Activated T-helper 9 cell treated with anti-CD3 and anti-CD28 coated beads, Interleukin-2, amount 50 U/mL, for 16 hours (primary cell): ENCODE results near the gene SCUBE1.
A peak's percentile ranks its signal among the peaks of the same experiment; 100 is the strongest.

ENCODE experiments used
- DNase-seq: peaks from one replicate; pipeline ENCODE4 v3.0.0-alpha.2; 2020; ENCODE audit warnings: low read depth

Gene SCUBE1

GRCh38 chr22:43198936-43199335 is 144.2 kb downstream of the SCUBE1 start:
- no peak for DNase-seq

GRCh38 chr22:43198126-43198525 is 145.0 kb downstream of the SCUBE1 start:
- DNase-seq = no peak

- no peak for DNase-seq
Observed at GRCh38 chr22:43197271-43197941, 145.8 kb downstream of the SCUBE1 start.

GRCh38 chr22:43191831-43192230 is 151.3 kb downstream of the SCUBE1 start:
- DNase-seq = no peak

GRCh38 chr22:43188829-43189545 is 154.2 kb downstream of the SCUBE1 start:
- no peak for DNase-seq

GRCh38 chr22:43187171-43188099 is 155.7 kb downstream of the SCUBE1 start:
- DNase-seq = peak; percentile 97

GRCh38 chr22:43186272-43187170 is 156.7 kb downstream of the SCUBE1 start, which contains the start of gene TTLL12:
Gene TTLL12, minus strand, starts transcription at chr22:43187134. Its CDS starts 65 bp downstream, at chr22:43187069.
- DNase-seq = peak; percentile 58

- DNase-seq = no peak
Observed at GRCh38 chr22:43185860-43186261, 157.3 kb downstream of the SCUBE1 start.

GRCh38 chr22:43183496-43184277 is 159.5 kb downstream of the SCUBE1 start:
- no peak for DNase-seq

- no peak for DNase-seq
Observed at GRCh38 chr22:43182726-43183125, 160.4 kb downstream of the SCUBE1 start.

GRCh38 chr22:43182118-43182517 is 161.1 kb downstream of the SCUBE1 start:
- DNase-seq = no peak

GRCh38 chr22:43181321-43182076 is 161.7 kb downstream of the SCUBE1 start:
- no peak for DNase-seq

- no peak for DNase-seq
Observed at GRCh38 chr22:43180670-43181069, 162.5 kb downstream of the SCUBE1 start.

GRCh38 chr22:43179911-43180195 is 163.3 kb downstream of the SCUBE1 start:
- no peak for DNase-seq

GRCh38 chr22:43179146-43179910 is 163.8 kb downstream of the SCUBE1 start:
- no peak for DNase-seq

GRCh38 chr22:43177479-43177878 is 165.7 kb downstream of the SCUBE1 start:
- no peak for DNase-seq

- DNase-seq = no peak
Observed at GRCh38 chr22:43176090-43176489, 167.1 kb downstream of the SCUBE1 start.

- no peak for DNase-seq
Observed at GRCh38 chr22:43174941-43175531, 168.1 kb downstream of the SCUBE1 start.
